Spleen (tissue), 7 donors: ENCODE data around the gene RPS27A.

Source experiments
- CTCF ChIP-seq, 11 experiments: fragments of 200-600 bp in 7 of 11; fragments of 450-650 bp in 4 of 11; sonication (generic) in 4 of 11; IDR thresholded peaks in 8 of 11; conservative IDR thresholded peaks in 3 of 11; 1 replicate in 7 of 11; 2 replicates in 4 of 11; pipeline versions ENCODE4 v1.4.0 to v1.8.0; 2016 to 2021; ENCODE audit warnings: antibody characterized with exemption in 11 of 11, inconsistent platforms in 4 of 11, mild to moderate bottlenecking in 1 of 11
- POLR2A ChIP-seq, 3 donors: fragments of 450-650 bp; IDR thresholded peaks; one replicate each; pipeline ENCODE4 v1.5.1; 2017; ENCODE audit warnings: antibody characterized with exemption in 3 of 3, mild to moderate bottlenecking in 1 of 3
- POLR2AphosphoS5 ChIP-seq, 3 donors: sonication (generic); formaldehyde crosslinking; IDR thresholded peaks; one replicate each; pipeline ENCODE4 v1.5.1; 2017; ENCODE audit warnings: antibody characterized with exemption in 3 of 3
- donor health status: DM: no; HTN: no; CAD: no; lungs with moderate emphysema.
- donor health status: DM: no; HTN: no; CAD: no.
- donor health status: DM: no; HTN: no; CAD: no.

DNA sequence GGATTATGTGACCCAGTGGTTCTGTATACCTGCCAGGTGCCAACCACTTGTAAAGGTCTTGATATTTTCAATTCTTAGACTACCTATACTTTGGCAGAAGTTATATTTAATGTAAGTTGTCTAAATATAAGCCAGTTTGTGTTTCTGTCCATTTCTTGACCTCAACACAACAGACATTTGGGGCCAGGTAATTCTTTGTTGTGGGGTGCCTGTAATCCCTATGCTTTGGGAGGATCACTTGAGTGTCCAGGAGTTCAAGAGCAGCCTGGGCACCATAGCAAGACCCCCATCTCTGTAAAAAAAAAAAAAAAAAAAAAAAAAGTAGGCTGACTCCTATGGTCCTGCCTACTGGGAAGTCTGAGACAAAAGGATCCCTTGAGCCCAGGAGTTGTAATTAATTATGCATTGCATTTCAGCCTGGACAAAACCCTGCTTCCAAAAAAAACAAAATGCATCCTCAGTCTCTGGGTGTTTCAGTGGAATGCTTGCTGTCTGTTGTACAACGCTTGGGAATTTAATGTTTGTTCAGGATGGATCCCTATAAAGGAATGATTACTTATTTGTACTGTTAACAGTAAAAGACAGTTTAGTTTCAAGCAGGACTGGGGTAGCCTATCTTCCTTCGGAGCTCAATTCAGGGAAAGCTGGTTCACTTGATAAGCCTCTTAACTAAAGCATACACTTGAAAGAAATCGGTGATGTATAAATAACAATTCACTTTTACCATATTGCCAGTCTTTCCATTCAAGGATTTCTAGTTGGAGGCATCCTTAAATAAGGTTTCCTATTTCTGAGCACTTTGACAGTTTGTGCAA is 3.4 kb downstream of the RPS27A start:
- TF ChIP-seq CTCF (IDR thresholded peaks at IDR 0.05 in 8 of 11, conservative IDR thresholded peaks at IDR 0.05 in 3 of 11) (no peak), POLR2A (IDR thresholded peaks at IDR 0.05) (no peak), POLR2AphosphoS5 (IDR thresholded peaks at IDR 0.05) (no peak)
